Natural killer cell treated with Interleukin-12 subunit alpha and Interleukin-12 subunit beta and Interleukin-15 and Interleukin-18, amount 100 ng/mL, for 72 hours (primary cell): ENCODE measurements around the gene MEGF10. TPM values are rescaled to one million over a fixed set of nuclear protein-coding genes. Genes with fewer than 3 reads are reported as not detected.

Source experiments
- ATAC-seq, 2 donors: fragments of 150-1000 bp; cut with Tn5 transposase in 1 of 2; sonication (Bioruptor Pico), chemical (Tn5 transposase) in 1 of 2; 2 replicates each; pipeline ENCODE4 v1.10.0; 2021
- DNase-seq: peaks from one replicate; pipeline ENCODE4 v3.0.0; 2022; ENCODE audit warnings: low spot score
- H3K27ac Mint-ChIP-seq, 2 donors: 1 replicate in 1 of 2; 2 replicates in 1 of 2; pipeline ENCODE4 v1.8.0; 2022; ENCODE audit warnings: mixed read lengths in 2 of 2, mild to moderate bottlenecking in 1 of 2, moderate library complexity in 1 of 2
- H3K27me3 Mint-ChIP-seq, 2 donors: 1 replicate in 1 of 2; 2 replicates in 1 of 2; pipeline ENCODE4 v1.8.0; 2022; ENCODE audit warnings: mixed read lengths in 2 of 2
- H3K36me3 Mint-ChIP-seq: one replicate; pipeline ENCODE4 v1.8.0; 2022; ENCODE audit warnings: mixed read lengths
- H3K4me1 Mint-ChIP-seq, 2 donors: 1 replicate in 1 of 2; 2 replicates in 1 of 2; pipeline ENCODE4 v1.8.0; 2022; ENCODE audit warnings: low read depth in 2 of 2, mixed read lengths in 2 of 2, mild to moderate bottlenecking in 1 of 2
- H3K4me3 Mint-ChIP-seq: one replicate; pipeline ENCODE4 v1.8.0; 2022; ENCODE audit warnings: mixed read lengths
- H3K9me3 Mint-ChIP-seq: 2 replicates; pipeline ENCODE4 v1.8.0; 2022; ENCODE audit warnings: mixed read lengths
- total RNA-seq, 2 donors: library from RNA; stranded (reverse); gene quantifications; one replicate each; pipeline ENCODE4 v1.2.3, GENCODE V29; 2022

MEGF10 gene
- total RNA-seq, 2 donors from 2014 or later: not detected

DNA sequence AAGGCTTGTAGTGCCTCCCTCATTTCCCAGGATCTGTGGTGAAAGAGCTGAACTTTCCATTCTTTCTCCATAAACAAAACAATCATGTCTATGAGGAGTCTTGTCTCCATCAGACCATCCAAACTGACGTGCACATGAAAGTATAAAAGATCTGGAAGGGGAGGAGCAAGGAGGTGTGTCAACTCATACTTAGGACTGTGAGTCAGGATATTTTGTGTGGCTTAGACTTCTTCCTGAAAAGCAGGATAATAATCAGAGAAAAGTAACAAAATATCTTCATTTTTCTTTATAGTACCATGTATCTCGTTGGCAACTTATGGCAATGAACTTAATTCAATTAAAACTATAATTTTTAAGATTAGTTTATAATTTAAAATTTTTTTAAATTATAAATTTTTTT, 130.9 kb downstream of the MEGF10 start:
- peaks cover 4 to 7% of the 10 kb centered on the region in 2 donors for H3K4me1 Mint-ChIP-seq
- peaks cover 0 to 14% of the 10 kb centered on the region in 2 donors for H3K27me3 Mint-ChIP-seq
- no peak overlapping the region for H3K27ac Mint-ChIP-seq
- DNase-seq (no peak), ATAC-seq (no peak)
- no peaks in the 10 kb centered on the region for H3K9me3 Mint-ChIP-seq
- no peaks in the 10 kb centered on the region for H3K36me3 Mint-ChIP-seq
- no peak overlapping the region for H3K4me3 Mint-ChIP-seq

DNA sequence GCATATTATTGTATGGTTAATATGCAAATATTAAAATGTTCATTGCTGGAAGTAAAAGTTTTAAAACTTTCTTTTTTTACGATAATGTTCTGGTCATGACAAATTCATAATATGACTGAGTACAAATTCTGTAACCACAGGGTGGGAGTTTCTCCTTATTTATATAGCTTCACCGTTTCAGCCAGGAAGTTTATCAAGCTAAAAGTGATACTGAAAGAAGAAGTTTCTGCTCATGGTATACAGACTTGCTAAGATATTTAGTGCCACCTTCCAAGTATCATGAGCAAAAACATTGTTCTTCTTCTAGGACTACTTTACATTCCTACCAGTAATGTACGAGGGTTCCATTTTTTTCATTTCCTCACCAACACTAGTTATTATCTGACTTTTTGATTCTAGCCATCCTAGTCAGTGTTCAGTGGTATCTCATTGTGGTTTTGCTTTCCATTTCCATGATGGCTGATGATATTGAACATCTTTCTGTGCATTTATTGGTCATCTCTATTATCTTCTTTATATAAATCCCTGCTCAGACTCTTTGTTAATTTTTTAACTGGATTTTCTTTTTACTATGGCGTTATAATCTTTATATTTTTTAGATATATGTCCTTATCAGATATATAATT, 132.7 kb downstream of the MEGF10 start:
- Mint-ChIP-seq H3K4me1 (peaks cover 4 to 7% of the 10 kb centered on the region in 2 donors), H3K4me3 (no peak overlapping the region), H3K27ac (no peak overlapping the region), H3K36me3 (no peaks in the 10 kb centered on the region), H3K9me3 (no peaks in the 10 kb centered on the region), H3K27me3 (peaks cover 0 to 10% of the 10 kb centered on the region in 2 donors)
- DNase-seq: no peak
- peak in 1 of 2 donors; percentile 34 for ATAC-seq

DNA sequence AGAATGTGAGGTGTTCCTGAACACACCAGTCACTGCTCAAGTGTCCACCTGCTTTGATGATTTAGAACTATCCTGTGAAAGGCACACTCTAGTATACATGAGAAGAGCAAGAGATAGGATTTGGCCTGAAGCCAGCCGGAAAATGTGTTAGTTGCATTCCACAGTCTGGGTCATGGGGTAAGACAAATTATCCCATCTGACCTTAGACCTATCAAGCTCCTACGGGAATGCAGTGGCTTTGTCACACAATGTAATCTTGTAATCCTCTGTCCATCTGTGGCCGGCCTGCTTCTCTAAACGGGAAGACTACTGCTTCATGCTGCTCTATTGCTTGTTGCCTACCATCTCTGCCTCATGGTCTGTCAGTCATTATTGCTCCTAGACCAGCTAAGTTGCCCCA, 134.4 kb downstream of the MEGF10 start:
- Mint-ChIP-seq H3K4me3 (no peak overlapping the region), H3K36me3 (no peaks in the 10 kb centered on the region), H3K4me1 (peaks cover 4 to 7% of the 10 kb centered on the region in 2 donors), H3K27me3 (peaks cover 0 to 13% of the 10 kb centered on the region in 2 donors), H3K27ac (no peak overlapping the region), H3K9me3 (no peaks in the 10 kb centered on the region)
- DNase-seq (no peak), ATAC-seq (peak in 1 of 2 donors; percentile 20)

DNA sequence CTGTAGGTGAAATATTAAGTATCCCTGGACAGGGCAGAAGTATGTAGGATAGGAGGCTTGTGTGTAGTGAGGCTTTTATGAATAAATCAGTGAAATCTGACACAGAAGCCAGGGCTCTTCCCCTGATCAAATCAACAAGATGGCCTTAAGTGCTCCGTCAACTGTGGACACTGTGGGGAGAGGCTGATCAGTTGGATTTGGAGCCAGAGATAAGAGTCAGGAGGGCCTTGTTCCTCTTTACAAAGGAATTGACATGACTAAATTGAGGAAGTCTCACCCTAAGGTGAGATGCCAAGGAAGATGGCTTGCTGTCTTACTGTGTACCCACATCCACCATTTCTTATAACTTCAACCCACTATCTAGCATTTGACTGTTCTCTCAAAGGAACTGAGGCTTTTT, 135.3 kb downstream of the MEGF10 start:
- peaks cover 0 to 13% of the 10 kb centered on the region in 2 donors for H3K27me3 Mint-ChIP-seq
- H3K4me3 Mint-ChIP-seq: no peak overlapping the region
- peaks cover 4 to 7% of the 10 kb centered on the region in 2 donors for H3K4me1 Mint-ChIP-seq
- ATAC-seq (no peak), DNase-seq (no peak)
- no peaks in the 10 kb centered on the region for H3K36me3 Mint-ChIP-seq
- no peaks in the 10 kb centered on the region for H3K9me3 Mint-ChIP-seq
- H3K27ac Mint-ChIP-seq: no peak overlapping the region

DNA sequence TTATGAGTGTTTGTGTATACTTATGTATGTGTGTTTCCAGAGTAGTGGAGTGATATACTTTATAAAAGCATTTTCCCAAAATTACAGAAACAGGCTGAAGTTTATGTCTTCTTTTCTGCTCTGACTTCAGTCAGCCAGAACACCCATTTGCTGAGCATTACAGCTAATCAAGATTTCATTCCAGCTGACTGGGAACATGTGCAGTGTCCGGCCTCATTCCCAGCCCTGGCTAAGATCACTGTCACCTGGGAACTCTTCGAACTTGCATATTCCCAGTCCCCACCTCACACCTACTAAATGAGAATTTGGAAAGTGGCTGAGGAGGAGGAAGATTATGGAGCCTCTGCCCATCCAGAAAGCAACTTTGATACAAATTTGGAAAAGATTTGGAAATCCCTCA, 136.1 kb downstream of the MEGF10 start:
- no peaks in the 10 kb centered on the region for H3K9me3 Mint-ChIP-seq
- peaks cover 0 to 11% of the 10 kb centered on the region in 2 donors for H3K27me3 Mint-ChIP-seq
- no peak overlapping the region for H3K27ac Mint-ChIP-seq
- no peak overlapping the region for H3K4me3 Mint-ChIP-seq
- peaks cover 4 to 7% of the 10 kb centered on the region in 2 donors for H3K4me1 Mint-ChIP-seq
- DNase-seq (no peak), ATAC-seq (no peak)
- no peaks in the 10 kb centered on the region for H3K36me3 Mint-ChIP-seq

DNA sequence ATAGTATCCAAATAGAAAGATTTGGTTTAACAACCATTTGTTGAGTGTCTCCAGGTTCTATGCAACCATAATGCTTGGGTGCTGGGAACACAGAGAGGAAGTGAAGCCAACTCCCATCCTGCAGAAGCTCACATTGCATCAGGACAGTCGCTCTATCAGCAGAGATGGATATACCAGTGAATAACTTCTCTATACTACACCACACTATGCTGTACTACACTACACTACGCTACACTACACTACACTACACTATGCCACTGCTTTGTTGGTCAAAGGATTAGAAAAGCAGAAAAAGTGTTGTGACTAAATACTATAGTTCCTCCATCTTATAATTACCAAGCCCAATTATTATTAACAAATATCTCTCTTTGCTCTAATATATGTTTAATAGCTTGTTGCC, 137.7 kb downstream of the MEGF10 start:
- H3K36me3 Mint-ChIP-seq: no peaks in the 10 kb centered on the region
- no peak for ATAC-seq
- no peak overlapping the region for H3K27ac Mint-ChIP-seq
- H3K9me3 Mint-ChIP-seq: no peaks in the 10 kb centered on the region
- H3K27me3 Mint-ChIP-seq: peaks cover 0 to 11% of the 10 kb centered on the region in 2 donors
- no peak for DNase-seq
- H3K4me1 Mint-ChIP-seq: peaks cover 0 to 3% of the 10 kb centered on the region in 2 donors
- no peak overlapping the region for H3K4me3 Mint-ChIP-seq

DNA sequence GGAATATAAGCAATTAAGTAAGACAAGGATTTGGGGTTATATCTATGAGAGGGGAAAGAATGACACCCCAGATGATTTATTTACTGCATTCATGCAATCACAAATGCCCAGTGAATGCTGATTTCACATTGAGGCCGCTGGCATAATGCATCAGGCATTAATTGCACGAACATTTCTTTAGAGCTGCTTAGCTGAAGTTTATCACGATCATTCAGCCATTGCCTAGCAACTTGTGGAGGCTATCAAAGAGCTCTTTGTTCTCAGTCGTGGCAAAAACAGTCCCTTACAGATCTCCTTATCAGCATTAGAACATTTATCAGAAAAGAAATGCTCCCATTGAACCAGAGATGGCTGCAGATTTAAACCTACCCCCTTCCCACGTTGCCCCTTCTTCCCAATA, 138.2 kb downstream of the MEGF10 start:
- Mint-ChIP-seq H3K27ac (no peak overlapping the region), H3K36me3 (no peaks in the 10 kb centered on the region), H3K27me3 (peaks cover 0 to 11% of the 10 kb centered on the region in 2 donors), H3K4me3 (no peak overlapping the region), H3K4me1 (no peaks in the 10 kb centered on the region), H3K9me3 (no peaks in the 10 kb centered on the region)
- ATAC-seq (no peak), DNase-seq (no peak)

DNA sequence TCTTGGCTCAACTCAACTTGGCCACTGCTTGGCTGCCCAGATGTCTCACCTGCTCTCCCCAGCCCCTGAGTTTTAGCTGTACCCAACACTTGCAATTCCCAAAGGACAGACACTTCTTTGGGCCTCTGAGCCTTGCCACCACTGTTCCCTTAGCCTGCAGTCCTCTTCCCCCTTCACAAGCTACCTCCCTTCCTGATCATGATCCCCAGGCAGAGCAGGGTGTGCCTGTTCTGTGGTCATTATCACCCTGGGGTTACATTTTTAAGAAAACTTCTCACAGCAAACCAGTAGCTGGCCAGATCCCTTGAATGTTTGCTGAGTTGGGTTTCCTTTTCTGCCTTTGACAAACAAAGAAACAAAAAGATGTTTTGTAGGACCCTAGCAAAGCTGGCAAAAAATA, 139.3 kb downstream of the MEGF10 start:
- no peak overlapping the region for H3K4me3 Mint-ChIP-seq
- H3K27me3 Mint-ChIP-seq: peaks cover 0 to 11% of the 10 kb centered on the region in 2 donors
- DNase-seq: no peak
- no peaks in the 10 kb centered on the region for H3K36me3 Mint-ChIP-seq
- no peak for ATAC-seq
- H3K4me1 Mint-ChIP-seq: no peaks in the 10 kb centered on the region
- H3K9me3 Mint-ChIP-seq: no peaks in the 10 kb centered on the region
- H3K27ac Mint-ChIP-seq: no peak overlapping the region

DNA sequence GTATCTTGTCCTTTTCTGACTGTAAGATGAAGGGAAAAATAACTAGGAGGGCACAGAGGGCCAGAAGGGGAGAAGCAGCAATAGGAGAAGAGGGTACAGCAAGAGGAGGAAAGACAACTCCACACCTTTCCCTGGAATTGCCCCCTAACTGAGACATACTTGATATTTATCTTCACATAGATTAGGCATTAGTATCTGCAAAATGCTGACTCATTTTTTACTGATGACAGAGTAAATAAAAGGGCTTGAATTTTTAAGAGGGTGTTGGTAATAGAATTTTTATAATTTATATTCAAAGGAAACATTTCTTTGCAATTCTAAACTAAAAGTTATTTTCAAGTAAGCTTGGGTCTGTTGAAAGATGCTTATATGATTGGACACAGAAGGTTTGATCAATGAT, 140.0 kb downstream of the MEGF10 start:
- DNase-seq (no peak), ATAC-seq (no peak)
- no peaks in the 10 kb centered on the region for H3K4me1 Mint-ChIP-seq
- H3K27ac Mint-ChIP-seq: no peak overlapping the region
- H3K27me3 Mint-ChIP-seq: peaks cover 0 to 11% of the 10 kb centered on the region in 2 donors
- H3K9me3 Mint-ChIP-seq: no peaks in the 10 kb centered on the region
- H3K4me3 Mint-ChIP-seq: no peak overlapping the region
- H3K36me3 Mint-ChIP-seq: no peaks in the 10 kb centered on the region

DNA sequence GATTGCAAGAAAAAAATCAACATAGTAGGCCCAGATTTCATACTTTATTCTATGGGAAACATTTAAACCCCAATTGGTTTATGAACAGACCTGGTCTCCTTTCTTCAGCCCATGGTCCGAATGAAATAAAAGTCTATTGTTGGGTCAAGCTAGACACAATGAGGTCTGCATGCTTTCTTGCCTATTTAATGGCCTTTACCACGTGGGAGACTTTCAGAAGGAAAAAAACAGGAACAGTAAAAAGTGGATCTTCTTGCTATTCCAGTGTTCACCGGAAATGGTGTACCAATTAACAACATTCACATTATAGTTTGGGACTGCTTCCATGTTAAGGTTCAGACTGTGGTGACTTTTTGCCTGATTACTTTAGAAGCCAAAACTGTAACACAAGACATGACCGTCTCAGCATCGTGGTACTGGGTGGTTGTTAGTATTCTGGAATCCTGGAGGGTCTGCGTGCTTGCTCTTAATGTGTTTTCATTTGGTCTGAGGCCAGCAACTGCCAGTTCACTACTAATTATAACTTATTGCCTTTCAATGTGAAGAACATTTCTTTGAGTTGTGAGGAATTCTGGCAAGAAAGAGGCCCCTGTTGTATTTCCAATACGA, 141.5 kb downstream of the MEGF10 start:
- Mint-ChIP-seq H3K36me3 (no peaks in the 10 kb centered on the region), H3K4me3 (no peak overlapping the region), H3K27me3 (peaks cover 0 to 11% of the 10 kb centered on the region in 2 donors), H3K4me1 (no peaks in the 10 kb centered on the region), H3K9me3 (no peaks in the 10 kb centered on the region), H3K27ac (no peak overlapping the region)
- DNase-seq: no peak
- ATAC-seq: no peak

DNA sequence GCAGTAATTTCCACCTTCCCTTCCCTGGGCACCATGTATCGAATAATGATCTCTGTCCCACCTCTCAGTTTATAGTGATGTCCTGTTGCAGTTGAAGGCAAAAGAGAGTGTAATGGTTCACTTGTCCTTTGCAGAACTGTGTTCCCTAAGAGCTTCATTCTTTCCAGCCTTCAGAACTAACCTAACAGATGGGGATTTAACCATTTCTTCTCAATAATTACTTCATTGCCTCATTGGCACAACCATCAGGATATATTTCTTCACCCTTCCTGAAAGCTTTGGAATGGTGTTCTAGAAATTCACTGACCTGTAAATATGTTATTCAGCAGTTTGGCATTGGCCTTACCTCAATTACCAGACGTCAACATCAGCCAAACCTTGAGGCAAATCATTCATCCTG, 142.9 kb downstream of the MEGF10 start:
- peaks cover 3 to 11% of the 10 kb centered on the region in 2 donors for H3K27me3 Mint-ChIP-seq
- no peak for ATAC-seq

DNA sequence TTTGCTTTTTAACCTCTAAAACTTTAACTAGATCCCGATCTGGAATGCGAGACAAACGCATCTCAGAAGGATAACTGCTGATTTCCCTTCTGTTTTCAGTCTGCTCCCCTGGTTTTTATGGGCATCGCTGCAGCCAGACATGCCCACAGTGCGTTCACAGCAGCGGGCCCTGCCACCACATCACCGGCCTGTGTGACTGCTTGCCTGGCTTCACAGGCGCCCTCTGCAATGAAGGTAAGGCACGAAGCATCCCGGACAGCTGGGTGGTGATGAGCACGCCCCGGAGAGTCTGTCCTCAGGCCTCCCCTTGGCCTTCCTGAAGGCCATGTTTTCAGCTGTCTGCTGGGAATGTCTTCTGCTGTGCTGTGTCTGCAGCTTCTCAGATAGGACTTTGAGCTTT, 144.0 kb downstream of the MEGF10 start:
- DNase-seq (no peak), ATAC-seq (no peak)
- H3K4me3 Mint-ChIP-seq: no peak overlapping the region
- peaks cover 5 to 14% of the 10 kb centered on the region in 2 donors for H3K27me3 Mint-ChIP-seq
- H3K36me3 Mint-ChIP-seq: no peaks in the 10 kb centered on the region
- no peaks in the 10 kb centered on the region for H3K4me1 Mint-ChIP-seq
- no peaks in the 10 kb centered on the region for H3K9me3 Mint-ChIP-seq
- H3K27ac Mint-ChIP-seq: no peak overlapping the region

More for the DNA sequence above, 142.9 kb downstream of the MEGF10 start:
- no peak overlapping the region for H3K27ac Mint-ChIP-seq
- DNase-seq: no peak
- no peaks in the 10 kb centered on the region for H3K4me1 Mint-ChIP-seq
- H3K36me3 Mint-ChIP-seq: no peaks in the 10 kb centered on the region
- H3K4me3 Mint-ChIP-seq: no peak overlapping the region
- no peaks in the 10 kb centered on the region for H3K9me3 Mint-ChIP-seq

DNA sequence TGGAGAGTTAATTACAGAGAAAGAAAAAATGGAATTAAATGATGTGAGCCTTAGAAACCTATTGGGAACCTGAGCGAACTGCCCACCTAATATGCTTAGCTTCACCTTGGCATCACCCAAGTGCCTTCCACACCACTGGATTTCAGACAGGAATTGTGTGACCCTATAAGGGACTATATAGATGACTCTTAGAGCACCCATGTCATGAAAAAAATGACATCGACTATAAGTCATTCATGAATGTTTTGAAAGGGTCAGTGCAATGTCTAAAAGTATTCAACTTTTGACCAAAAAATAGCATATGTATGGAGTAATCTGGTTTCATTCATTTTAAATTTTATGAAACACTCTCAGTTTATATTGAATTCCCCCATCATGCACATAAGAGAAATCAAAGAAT, 145.2 kb downstream of the MEGF10 start:
- H3K27ac Mint-ChIP-seq: no peak overlapping the region
- no peaks in the 10 kb centered on the region for H3K9me3 Mint-ChIP-seq
- H3K27me3 Mint-ChIP-seq: peaks cover 5 to 8% of the 10 kb centered on the region in 2 donors
- ATAC-seq: no peak
- no peaks in the 10 kb centered on the region for H3K4me1 Mint-ChIP-seq
- DNase-seq: no peak
- H3K4me3 Mint-ChIP-seq: no peak overlapping the region
- no peaks in the 10 kb centered on the region for H3K36me3 Mint-ChIP-seq

DNA sequence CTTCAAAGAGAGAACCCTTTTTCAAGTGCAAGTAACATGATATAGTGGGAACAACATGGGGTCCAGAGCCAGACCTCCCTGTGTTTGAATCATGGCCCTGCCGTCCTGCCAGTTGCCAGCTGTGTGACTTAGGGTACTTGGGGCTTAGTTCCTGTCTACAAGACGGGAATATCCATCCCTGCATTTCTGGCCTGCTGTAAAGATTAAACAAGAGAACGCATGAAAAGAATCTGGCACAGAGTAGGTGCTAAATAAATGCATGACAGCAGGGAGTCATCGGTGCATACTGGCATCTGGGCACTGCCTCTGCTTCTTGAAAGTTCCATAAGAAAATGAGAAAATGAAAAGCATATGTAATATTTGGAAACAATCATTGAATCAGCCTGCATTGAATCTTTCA, 149.0 kb downstream of the MEGF10 start:
- H3K36me3 Mint-ChIP-seq: no peaks in the 10 kb centered on the region
- DNase-seq (no peak), ATAC-seq (no peak)
- H3K4me3 Mint-ChIP-seq: no peak overlapping the region
- H3K9me3 Mint-ChIP-seq: no peaks in the 10 kb centered on the region
- peaks cover 5 to 15% of the 10 kb centered on the region in 2 donors for H3K27me3 Mint-ChIP-seq
- no peaks in the 10 kb centered on the region for H3K4me1 Mint-ChIP-seq
- H3K27ac Mint-ChIP-seq: no peak overlapping the region
